ENCODE measurements around the gene BTF3.
"Not testable (repeated sequence)": the region's sequence is repeated elsewhere in the genome, so short reads cannot be mapped to it uniquely, and the experiment has no call there.

BTF3 gene

GRCh38 chr5:73486119-73486899 is 11.9 kb upstream of the BTF3 start:
- no peak for DNase-seq

GRCh38 chr5:73487257-73487656 is 11.0 kb upstream of the BTF3 start:
- not testable (repeated sequence) for DNase-seq

GRCh38 chr5:73487815-73488214 is 10.4 kb upstream of the BTF3 start:
- no peak for DNase-seq

- DNase-seq: no peak
These were observed 9.4 kb upstream of the BTF3 start for GRCh38 chr5:73488806-73489205.

GRCh38 chr5:73490088-73490487 is 8.2 kb upstream of the BTF3 start:
- DNase-seq: no peak

GRCh38 chr5:73491155-73491554 is 7.1 kb upstream of the BTF3 start:
- DNase-seq: no peak

- no peak for DNase-seq
These were observed 4.8 kb upstream of the BTF3 start for GRCh38 chr5:73493421-73493820.

GRCh38 chr5:73494721-73495120 is 3.5 kb upstream of the BTF3 start:
- no peak for DNase-seq

GRCh38 chr5:73495772-73496335 is 2.4 kb upstream of the BTF3 start:
- no peak for DNase-seq

GRCh38 chr5:73496984-73497457 is 1.2 kb upstream of the BTF3 start:
- peak; percentile 77 for DNase-seq

- no peak for DNase-seq
These were observed 665 bp upstream of the BTF3 start for GRCh38 chr5:73497497-73498056.

- DNase-seq: no peak
These were observed 945 bp downstream of the BTF3 start for GRCh38 chr5:73499187-73499586.

- no peak for DNase-seq
These were observed 1.5 kb downstream of the BTF3 start for GRCh38 chr5:73499756-73500155.

GRCh38 chr5:73501406-73501805 is 3.2 kb downstream of the BTF3 start:
- no peak for DNase-seq

- DNase-seq: no peak
These were observed 8.3 kb downstream of the BTF3 start for GRCh38 chr5:73506459-73506955.

- no peak for DNase-seq
These were observed 8.8 kb downstream of the BTF3 start for GRCh38 chr5:73507062-73507461.

- not testable (repeated sequence) for DNase-seq
These were observed 10.3 kb downstream of the BTF3 start for GRCh38 chr5:73508521-73508920.

GRCh38 chr5:73513996-73514395 is 15.8 kb downstream of the BTF3 start:
- no peak for DNase-seq

GRCh38 chr5:73514418-73514817 is 16.2 kb downstream of the BTF3 start:
- DNase-seq: no peak

- DNase-seq: no peak
These were observed 17.0 kb downstream of the BTF3 start for GRCh38 chr5:73515232-73515631.

- DNase-seq: peak; percentile 59
These were observed 21.5 kb downstream of the BTF3 start for GRCh38 chr5:73519531-73520283.

GRCh38 chr5:73522989-73523388 is 24.7 kb downstream of the BTF3 start:
- DNase-seq: no peak

GRCh38 chr5:73523861-73524260 is 25.6 kb downstream of the BTF3 start:
- no peak for DNase-seq

All from NCI-H1436 treated with DMSO at 0.1 percent for 48 hours (cell line).